Measurements from ENCODE around the gene ANKRD33B.
"Not testable (repeated sequence)": the region's sequence is repeated elsewhere in the genome, so short reads cannot be mapped to it uniquely, and the experiment has no call there.

The ANKRD33B gene
- total RNA-seq = 0.20 to 126 (median 4.3) reads per million in 17 experiments

DNA sequence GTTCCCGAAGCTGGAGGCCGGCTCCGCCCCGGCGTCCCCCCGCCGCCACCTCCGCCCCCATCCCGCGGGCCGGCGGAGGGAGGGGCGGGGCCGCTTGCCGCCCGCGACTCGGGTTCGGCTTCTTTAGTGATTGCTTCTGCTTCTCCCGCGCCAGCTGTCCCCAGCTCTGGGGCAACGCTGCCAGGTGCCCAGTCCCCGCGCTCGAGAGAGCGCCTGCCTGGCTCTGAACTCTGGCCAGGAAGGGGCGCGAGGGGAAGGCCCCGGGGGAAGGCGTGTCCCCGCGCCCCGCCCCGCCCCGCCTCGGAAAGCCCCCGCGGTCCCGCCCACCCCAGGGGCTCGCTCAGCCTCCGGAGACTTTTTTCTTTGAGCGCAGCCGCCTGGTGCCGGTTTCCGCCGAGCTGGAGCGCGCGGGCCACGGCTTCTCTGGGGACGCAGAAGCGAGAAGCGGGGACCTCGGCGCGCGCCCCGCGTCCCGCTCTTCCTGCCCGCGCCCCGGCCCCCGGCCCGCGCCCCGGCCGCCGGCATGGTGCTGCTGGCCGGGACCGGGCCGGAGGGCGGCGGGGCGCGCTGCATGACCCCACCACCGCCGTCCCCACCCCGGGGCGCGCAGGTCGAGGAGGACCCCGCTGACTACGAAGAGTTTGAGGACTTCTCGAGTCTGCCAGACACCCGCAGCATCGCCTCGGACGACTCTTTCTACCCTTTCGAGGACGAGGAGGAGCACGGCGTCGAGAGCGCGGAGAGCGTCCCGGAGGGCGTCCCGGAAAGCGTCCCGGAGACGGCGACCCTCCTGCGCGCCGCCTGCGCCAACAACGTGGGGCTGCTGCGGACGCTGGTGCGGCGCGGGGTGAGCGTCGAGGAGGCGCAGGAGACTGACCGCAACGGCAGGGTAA, at the start of gene ANKRD33B:
Gene ANKRD33B, plus strand, starts transcription at position 126 of the 893 bp plus-strand sequence. Its CDS starts 398 bp downstream, at position 524.
- DNase-seq = peak; percentile 37 to 77 (median 65)

DNA sequence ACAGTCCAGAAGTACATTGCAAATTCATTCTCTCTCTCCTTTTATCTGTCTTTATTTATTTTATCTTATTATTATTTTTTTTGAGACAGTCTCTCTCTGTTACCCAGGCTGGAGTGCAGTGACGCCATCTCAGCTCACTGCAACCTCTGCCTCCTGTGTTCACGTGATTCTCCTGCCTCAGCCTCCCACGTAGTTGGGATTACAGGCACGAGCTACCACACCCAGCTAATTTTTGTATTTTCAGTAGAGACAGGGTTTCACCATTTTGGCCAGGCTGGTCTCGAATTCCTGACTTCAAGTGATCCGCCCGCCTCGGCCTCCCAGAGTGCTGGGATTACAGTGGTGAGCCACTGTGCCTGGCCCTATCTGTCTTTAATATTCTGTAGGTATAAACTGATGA, 49.3 kb upstream of the ANKRD33B start:
- not testable (repeated sequence) for DNase-seq

DNA sequence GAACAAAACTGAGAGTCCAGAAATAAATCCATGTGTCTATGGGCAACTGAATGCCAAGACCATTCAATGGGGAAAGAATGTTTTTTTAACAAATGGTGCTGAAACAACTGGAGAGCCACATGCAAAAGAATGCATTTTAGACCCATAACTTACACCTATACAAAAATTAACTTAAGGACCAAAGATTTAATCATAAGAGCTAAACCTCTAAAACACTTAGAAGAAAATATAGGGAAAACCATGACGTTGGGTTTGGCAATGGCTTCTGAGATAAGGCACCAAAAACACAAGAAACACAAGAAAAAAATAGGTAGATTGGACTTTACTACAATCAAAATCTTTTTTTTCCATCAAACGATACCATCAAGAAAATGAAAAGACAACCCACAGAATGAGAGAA, 48.4 kb upstream of the ANKRD33B start:
- DNase-seq = no peak

DNA sequence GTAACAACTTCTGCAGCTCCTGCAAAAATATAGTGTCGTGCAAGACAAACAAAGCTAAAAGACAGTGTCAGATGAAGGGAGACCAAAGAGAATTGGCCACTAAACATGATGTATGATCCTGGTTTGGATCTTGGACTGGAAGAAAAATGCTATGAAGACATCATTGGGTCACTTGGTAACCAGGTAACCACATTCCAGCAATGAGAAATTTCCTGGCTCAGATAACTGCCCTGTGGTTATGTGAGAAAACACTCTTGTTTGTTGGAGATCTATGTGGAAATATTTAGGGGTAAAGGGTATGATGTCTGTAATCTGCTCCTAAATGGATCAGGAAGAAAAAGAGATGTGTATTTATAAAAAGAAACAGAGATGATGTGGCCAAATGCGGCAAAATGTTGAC, 45.5 kb upstream of the ANKRD33B start:
- no peak for DNase-seq

- no peak for DNase-seq
These were observed 44.1 kb upstream of the ANKRD33B start for GRCh38 chr5:10519729-10520128.

DNA sequence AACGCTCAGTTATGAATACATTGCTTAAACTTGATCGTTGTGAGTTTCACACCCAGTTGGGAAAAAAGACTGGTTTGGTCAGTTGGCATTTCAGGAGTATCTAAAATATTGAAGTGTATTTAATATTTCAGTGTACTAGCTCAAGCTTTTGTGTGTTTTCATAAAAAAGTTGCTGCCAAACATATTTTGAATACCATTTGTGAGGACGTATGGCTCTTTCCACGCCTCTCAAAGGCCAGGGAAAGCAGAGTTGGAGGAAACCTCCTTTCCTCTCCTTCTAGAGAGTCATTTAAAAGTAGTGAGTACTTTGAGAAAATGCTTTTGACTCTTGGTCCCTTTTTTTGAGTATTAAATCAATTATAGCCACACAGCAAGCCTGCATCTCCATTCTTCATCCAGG, 43.2 kb upstream of the ANKRD33B start:
- no peak for DNase-seq

- DNase-seq = peak; percentile 17 to 30 (median 22)
These were observed 42.2 kb upstream of the ANKRD33B start for GRCh38 chr5:10521466-10522223.

DNA sequence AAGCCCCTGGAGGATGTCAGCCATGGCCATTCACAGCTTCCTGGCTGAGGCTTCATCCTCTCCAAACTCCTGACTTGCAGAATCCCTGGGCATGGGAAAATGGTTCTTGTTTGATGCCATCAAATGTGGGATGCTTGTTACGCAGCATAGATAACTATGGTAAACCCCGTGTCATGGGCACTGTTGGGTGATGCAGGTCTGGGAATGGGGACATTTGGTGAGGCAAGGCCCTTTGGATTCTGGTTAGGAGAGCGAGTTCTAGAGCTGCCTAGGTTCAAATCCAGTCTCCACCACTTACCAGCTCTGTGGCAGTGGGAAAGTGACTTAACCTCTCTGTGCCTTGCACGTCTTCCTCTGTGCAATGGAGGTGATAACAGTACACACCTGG, 41.7 kb upstream of the ANKRD33B start:
- DNase-seq = no peak

GRCh38 chr5:10524376-10525123, 39.3 kb upstream of the ANKRD33B start:
- no peak for DNase-seq

DNA sequence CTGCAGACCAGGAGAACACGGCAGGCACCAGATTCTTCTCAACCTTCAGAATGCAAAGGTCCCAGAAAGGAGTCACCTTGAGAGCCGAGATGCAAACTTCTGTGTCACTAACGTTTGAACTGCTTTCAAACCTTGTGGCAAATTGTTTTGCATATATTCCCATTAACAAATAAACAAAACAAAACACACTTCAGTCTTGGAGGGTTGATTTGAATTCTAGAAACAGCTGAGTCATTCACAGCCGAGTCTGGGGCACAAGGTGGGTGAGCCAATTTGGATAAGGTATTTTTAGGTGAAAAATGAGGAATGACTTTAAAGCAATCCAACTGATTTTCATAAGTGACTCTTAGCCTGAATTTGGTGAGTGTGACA, 38.8 kb upstream of the ANKRD33B start:
- DNase-seq = no peak

DNA sequence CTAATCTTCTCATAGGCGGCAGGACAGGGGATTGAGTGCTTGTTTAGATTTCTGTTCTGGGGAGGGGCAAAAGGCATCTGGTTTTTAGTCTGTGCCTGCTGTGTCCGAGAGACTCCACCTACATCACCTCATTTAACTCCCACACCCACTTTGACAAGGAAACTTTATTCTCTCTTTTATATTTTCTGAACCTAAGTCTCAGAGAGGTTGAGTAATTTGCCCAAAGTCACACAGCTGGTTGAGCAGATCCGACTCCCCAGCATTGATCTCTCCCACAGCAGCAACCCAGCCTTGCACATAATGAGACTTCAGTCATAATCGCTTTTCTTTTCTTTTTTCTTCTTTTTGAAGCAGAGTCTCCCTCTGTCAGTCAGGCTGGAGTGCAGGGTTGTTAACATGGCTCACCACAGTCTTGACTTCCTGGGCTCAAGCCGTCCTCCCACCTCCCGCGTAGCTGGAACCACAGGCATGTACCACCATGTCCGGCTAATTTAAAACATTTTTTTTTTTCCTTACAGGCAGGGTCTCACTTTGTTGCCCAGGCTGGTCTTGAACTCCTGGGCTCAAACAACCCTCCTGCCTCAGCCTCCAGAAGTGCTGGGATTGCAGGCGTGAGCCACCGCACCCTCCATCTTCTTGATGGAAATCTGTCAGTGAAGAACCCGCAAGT, 36.5 kb upstream of the ANKRD33B start:
- DNase-seq = no peak

GRCh38 chr5:10528056-10528816, 35.6 kb upstream of the ANKRD33B start:
- DNase-seq = no peak

DNA sequence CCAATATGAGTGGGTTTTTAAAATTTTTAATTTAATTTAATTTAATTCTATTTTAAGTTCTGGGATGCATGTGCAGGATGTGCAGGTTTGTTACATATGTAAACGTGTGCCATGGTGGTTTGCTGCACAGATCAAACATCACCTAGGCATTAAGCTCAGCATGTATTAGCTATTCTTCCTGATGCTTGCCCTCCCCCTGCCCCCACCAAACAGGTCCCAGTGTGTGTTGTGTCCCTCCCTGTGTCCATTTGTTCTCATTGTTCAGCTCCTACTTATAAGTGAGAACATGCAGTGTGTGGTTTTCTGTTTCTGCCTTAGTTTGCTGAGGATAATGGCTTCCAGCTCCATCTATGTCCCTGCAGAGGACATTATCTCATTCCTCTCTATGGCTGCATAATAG, 35.0 kb upstream of the ANKRD33B start:
- DNase-seq = no peak

- DNase-seq = no peak
These were observed 33.1 kb upstream of the ANKRD33B start for GRCh38 chr5:10530601-10531320.

GRCh38 chr5:10532421-10532820, 31.4 kb upstream of the ANKRD33B start:
- DNase-seq = no peak

DNA sequence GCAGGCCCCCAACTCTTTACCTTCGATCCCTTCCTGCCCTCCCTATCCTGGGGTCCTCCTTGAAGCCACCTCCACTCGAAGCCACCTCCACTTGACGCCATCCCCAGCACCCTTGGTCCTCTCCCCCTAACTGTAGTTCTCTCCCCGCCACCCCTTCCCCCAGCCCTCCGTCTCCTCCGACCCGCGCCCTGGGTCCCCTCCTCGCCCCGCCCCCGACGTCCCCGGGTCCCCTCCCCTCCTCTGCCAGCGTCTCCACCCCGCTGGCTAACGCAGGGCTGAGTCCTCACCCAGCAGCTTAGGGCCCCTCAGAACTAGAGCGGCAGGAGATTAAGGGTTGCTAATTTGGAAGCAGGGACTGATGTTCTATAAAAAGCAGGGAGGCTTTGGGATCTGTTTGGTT, 30.6 kb upstream of the ANKRD33B start:
- no peak for DNase-seq

GRCh38 chr5:10534561-10535530, 29.0 kb upstream of the ANKRD33B start:
- no peak for DNase-seq

DNA sequence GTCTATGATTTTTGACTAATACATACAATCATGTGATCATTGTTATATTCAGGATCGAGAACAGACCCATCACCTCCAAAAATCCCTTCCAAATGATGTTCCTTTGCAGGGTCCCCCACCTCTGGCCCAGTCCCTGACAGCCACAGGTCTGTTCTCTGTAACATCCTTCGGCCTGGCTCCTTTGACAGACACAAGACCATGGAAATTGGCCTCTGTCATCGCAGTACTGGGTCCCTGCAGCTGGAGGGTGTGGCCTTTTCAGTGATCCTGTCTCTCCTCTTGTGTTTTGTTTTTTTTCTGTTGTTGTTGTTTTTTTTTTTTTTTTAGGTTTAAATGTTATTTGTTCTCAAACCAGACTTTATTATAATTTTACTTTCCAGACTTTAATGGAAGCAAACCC, 27.4 kb upstream of the ANKRD33B start:
- no peak for DNase-seq

- peak; percentile 24 to 70 (median 49) for DNase-seq
These were observed 26.8 kb upstream of the ANKRD33B start for GRCh38 chr5:10536931-10537579.

Measured in suppressor macrophage (primary cell).